CD4-positive, alpha-beta T cell (primary cell): ENCODE data around the gene YJU2. TPM values are rescaled to one million over a fixed set of nuclear protein-coding genes. Genes with fewer than 3 reads are reported as not detected.

ENCODE experiments used
- ATAC-seq: fragments of 200-7000 bp; cut with Tn5 transposase; one replicate; pipeline ENCODE4 v1.10.0; 2022; ENCODE audit warnings: mild to moderate bottlenecking; ENCODE audit not compliant: poor library complexity
- CTCF ChIA-PET: fragments of 350-600 bp; sonication (Branson Sonifier 250); formaldehyde crosslinking; loops from one replicate; lab custom pipeline; 2021; ENCODE audit warnings: antibody characterized with exemption, inconsistent platforms; lab: Charles Lee
- POLR2A ChIA-PET: fragments of 350-600 bp; sonication (Branson Sonifier 250); formaldehyde crosslinking; loops from one replicate; lab custom pipeline; 2021; ENCODE audit warnings: antibody characterized with exemption, inconsistent platforms; lab: Charles Lee
- DNase-seq, 14 experiments: peaks; one replicate each; pipeline ENCODE4 v3.0.0-alpha.2; 2013 to 2020; ENCODE audit warnings: mixed read lengths in 2 of 14
- H3K27ac ChIP-seq, 2 donors: one replicate each; pipeline versions ENCODE4 v1.5.1 to v1.7.0; 2013; ENCODE audit warnings: low read length in 2 of 2, low read depth in 1 of 2, mild to moderate bottlenecking in 1 of 2
- H3K27me3 ChIP-seq, 2 experiments: 1 replicate in 1 of 2; 2 replicates in 1 of 2; pipeline versions ENCODE4 v1.6.1 to v1.7.0; 2013; ENCODE audit warnings: low read length in 2 of 2, control low read depth in 1 of 2, mild to moderate bottlenecking in 1 of 2, moderate library complexity in 1 of 2; ENCODE audit not compliant: insufficient read depth in 2 of 2, control insufficient read depth in 1 of 2
- H3K36me3 ChIP-seq: one replicate; pipeline ENCODE4 v1.6.1; 2013; ENCODE audit warnings: low read length, control low read depth; ENCODE audit not compliant: insufficient read depth
- H3K4me1 ChIP-seq: one replicate; pipeline ENCODE4 v1.6.1; 2013; ENCODE audit warnings: low read length, control low read depth; ENCODE audit not compliant: insufficient read depth
- H3K4me3 ChIP-seq: one replicate; pipeline ENCODE4 v1.5.1; 2013; ENCODE audit warnings: mild to moderate bottlenecking, low read length, moderate library complexity
- H3K9me3 ChIP-seq, 2 experiments: 1 replicate in 1 of 2; 2 replicates in 1 of 2; pipeline versions ENCODE4 v1.6.1 to v1.7.0; 2013; ENCODE audit warnings: low read length in 2 of 2, mild to moderate bottlenecking in 2 of 2, control low read depth in 1 of 2, moderate library complexity in 1 of 2; ENCODE audit not compliant: control insufficient read depth in 1 of 2, insufficient read depth in 1 of 2
- H3K27ac Mint-ChIP-seq: one replicate; pipeline ENCODE4 v1.8.0; 2020; ENCODE audit warnings: mixed read lengths
- H3K27me3 Mint-ChIP-seq: one replicate; pipeline ENCODE4 v1.8.0; 2021; ENCODE audit warnings: mixed read lengths
- H3K36me3 Mint-ChIP-seq: one replicate; pipeline ENCODE4 v1.8.0; 2021; ENCODE audit warnings: low read depth, mixed read lengths
- H3K4me1 Mint-ChIP-seq: one replicate; pipeline ENCODE4 v1.8.0; 2021; ENCODE audit warnings: low read depth, mixed read lengths
- H3K4me3 Mint-ChIP-seq: one replicate; pipeline ENCODE4 v1.8.0; 2020; ENCODE audit warnings: mild to moderate bottlenecking, mixed read lengths
- H3K9me3 Mint-ChIP-seq: one replicate; pipeline ENCODE4 v1.8.0; 2020; ENCODE audit warnings: mixed read lengths
- CTCF ChIP-seq: fragments of 200-600 bp; IDR thresholded peaks from one replicate; pipeline ENCODE4 v1.8.0; 2022; ENCODE audit warnings: antibody characterized with exemption, mild to moderate bottlenecking
- intact Hi-C, 2 experiments: fragments of 100-400 bp; cut with DNase I in 1 of 2; cut with micrococcal nuclease in 1 of 2; formaldehyde crosslinking; loops; one replicate each; pipeline versions ENCODE4 v1.15.1 to v1.9.0; 2023 to 2025; cut with DNase I, micrococcal nuclease
- total RNA-seq, 174 experiments: library from RNA in 2 of 174; stranded (reverse) in 2 of 174; gene quantifications; one replicate each; pipeline ENCODE4 v1.2.3 and lab custom pipeline; 2021 to 2026

YJU2 gene
- total RNA-seq, 2 experiments from 2014 or later = 32.9 to 33.7 TPM

DNA sequence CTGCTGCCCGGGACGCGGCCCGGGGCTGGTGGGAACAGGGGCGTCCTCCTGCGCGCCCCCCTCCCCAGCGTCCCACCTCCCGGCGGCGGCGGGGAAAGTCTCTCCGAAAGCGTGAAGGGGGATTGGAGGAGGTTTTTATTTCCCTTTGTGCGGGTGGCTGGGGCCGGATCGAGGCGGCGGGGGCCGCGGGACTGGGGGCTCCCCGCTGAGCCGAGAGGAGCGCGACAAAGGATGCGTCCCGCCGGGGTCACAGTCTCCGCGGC, 32.3 kb downstream of the YJU2 start:
- no peak for DNase-seq
- ATAC-seq = no peak
- CTCF ChIA-PET = no interaction called here

GRCh38 chr19:4279530-4280422, 32.9 kb downstream of the YJU2 start:
- Mint-ChIP-seq H3K27ac (no peak overlapping the region), H3K4me1 (no peaks in the 10 kb centered on the region), H3K27me3 (peaks cover 30% of the 10 kb centered on the region), H3K4me3 (peak overlapping the region; percentile 45), H3K36me3 (no peaks in the 10 kb centered on the region), H3K9me3 (no peaks in the 10 kb centered on the region)
- Histone ChIP-seq H3K4me3 (no peak overlapping the region), H3K9me3 (peaks cover 0 to 5% of the 10 kb centered on the region in 2 experiments), H3K27ac (no peak overlapping the region), H3K4me1 (peaks cover 15% of the 10 kb centered on the region), H3K36me3 (no peaks in the 10 kb centered on the region), H3K27me3 (peaks cover 15 to 16% of the 10 kb centered on the region in 2 experiments)
- DNase-seq = no peak
- TF ChIP-seq CTCF = no peak
- ChIA-PET CTCF (no interaction called here), POLR2A (no interaction called here)
- intact Hi-C loops = no loop called here
- no peak for ATAC-seq

More for the DNA sequence above, 32.3 kb downstream of the YJU2 start:
- no peaks in the 10 kb centered on the region for H3K9me3 Mint-ChIP-seq
- Histone ChIP-seq H3K4me3 (no peak overlapping the region), H3K36me3 (no peaks in the 10 kb centered on the region), H3K9me3 (peaks cover 0 to 5% of the 10 kb centered on the region in 2 experiments), H3K4me1 (peaks cover 15% of the 10 kb centered on the region), H3K27ac (no peak overlapping the region), H3K27me3 (peaks cover 15 to 16% of the 10 kb centered on the region in 2 experiments)
- POLR2A ChIA-PET = no interaction called here
- H3K4me1 Mint-ChIP-seq = no peaks in the 10 kb centered on the region
- intact Hi-C loops = no loop called here
- H3K36me3 Mint-ChIP-seq = no peaks in the 10 kb centered on the region
- H3K4me3 Mint-ChIP-seq = no peak overlapping the region
- H3K27ac Mint-ChIP-seq = no peak overlapping the region
- TF ChIP-seq CTCF = no peak
- peaks cover 30% of the 10 kb centered on the region for H3K27me3 Mint-ChIP-seq

DNA sequence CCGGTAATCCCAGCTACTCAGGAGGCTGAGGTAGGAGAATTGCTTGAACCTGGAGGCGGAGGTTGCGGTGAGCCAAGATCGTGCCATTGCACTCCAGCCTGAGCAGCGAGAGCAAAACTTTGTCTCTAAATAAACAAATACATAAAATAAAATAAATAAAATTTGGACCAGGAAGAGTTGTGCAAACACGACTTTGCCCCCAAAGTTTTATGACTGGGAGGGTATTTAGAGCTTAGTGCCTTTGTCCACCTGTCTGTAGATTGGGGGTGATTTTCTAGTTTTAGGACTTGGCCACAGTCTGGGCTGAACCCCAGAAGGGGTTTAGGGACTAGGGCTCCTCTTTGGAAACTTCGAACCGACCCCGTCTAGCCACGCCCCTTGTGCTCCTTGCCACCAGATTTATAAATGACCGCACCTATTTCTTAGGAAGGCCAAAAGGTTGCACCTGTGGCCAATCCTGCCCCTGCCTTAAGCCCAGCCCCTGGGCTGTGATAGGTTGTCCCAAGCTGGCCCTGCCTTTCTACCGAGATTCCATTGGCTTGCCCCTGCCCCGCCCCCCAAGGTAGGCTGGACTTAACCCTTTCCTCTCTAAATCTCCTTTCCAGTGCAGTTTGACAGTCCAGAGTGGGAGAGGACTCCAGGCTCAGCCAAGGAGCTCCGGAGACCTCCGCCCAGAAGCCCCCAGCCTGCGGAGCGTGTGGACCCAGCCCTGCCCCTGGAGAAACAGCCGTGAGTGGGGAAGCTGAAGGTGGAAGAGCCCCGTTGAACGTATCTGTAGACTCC, 37.5 kb downstream of the YJU2 start:
- Histone ChIP-seq H3K4me3 (no peak overlapping the region), H3K9me3 (peaks cover 0 to 5% of the 10 kb centered on the region in 2 experiments), H3K36me3 (no peaks in the 10 kb centered on the region), H3K4me1 (peaks cover 8% of the 10 kb centered on the region), H3K27me3 (peaks cover 15 to 16% of the 10 kb centered on the region in 2 experiments), H3K27ac (no peak overlapping the region)
- ChIA-PET POLR2A (no interaction called here), CTCF (no interaction called here)
- Mint-ChIP-seq H3K4me3 (no peak overlapping the region), H3K27me3 (peaks cover 17% of the 10 kb centered on the region), H3K36me3 (no peaks in the 10 kb centered on the region), H3K9me3 (no peaks in the 10 kb centered on the region), H3K4me1 (no peaks in the 10 kb centered on the region), H3K27ac (no peak overlapping the region)
- intact Hi-C loops = no loop called here
- ATAC-seq (no peak), DNase-seq (no peak)
- TF ChIP-seq CTCF = no peak
